OCI-LY7 (cell line): ENCODE measurements around the gene ARHGAP33.

Source experiments
- EZH2phosphoT487 ChIP-seq: fragments of 200-600 bp; sonication (generic); IDR thresholded peaks from 2 replicates; pipeline ENCODE4 v1.6.1; 2018; ENCODE audit warnings: low read depth, borderline replicate concordance, mild to moderate bottlenecking, mixed run types, antibody characterized with exemption, low read length, moderate library complexity, mixed read lengths
- TF ChIP-seq, protein P1 (sequence below): fragments of 200-600 bp; sonication (generic); conservative IDR thresholded peaks from 2 replicates; pipeline ENCODE4 v1.5.1; 2014; ENCODE audit warnings: mild to moderate bottlenecking, antibody characterized with exemption, low read length, moderate library complexity, mixed read lengths

GRCh38 chr19:35746087-35746462, 29.3 kb upstream of the ARHGAP33 start:
- TF ChIP-seq, protein P1, sequence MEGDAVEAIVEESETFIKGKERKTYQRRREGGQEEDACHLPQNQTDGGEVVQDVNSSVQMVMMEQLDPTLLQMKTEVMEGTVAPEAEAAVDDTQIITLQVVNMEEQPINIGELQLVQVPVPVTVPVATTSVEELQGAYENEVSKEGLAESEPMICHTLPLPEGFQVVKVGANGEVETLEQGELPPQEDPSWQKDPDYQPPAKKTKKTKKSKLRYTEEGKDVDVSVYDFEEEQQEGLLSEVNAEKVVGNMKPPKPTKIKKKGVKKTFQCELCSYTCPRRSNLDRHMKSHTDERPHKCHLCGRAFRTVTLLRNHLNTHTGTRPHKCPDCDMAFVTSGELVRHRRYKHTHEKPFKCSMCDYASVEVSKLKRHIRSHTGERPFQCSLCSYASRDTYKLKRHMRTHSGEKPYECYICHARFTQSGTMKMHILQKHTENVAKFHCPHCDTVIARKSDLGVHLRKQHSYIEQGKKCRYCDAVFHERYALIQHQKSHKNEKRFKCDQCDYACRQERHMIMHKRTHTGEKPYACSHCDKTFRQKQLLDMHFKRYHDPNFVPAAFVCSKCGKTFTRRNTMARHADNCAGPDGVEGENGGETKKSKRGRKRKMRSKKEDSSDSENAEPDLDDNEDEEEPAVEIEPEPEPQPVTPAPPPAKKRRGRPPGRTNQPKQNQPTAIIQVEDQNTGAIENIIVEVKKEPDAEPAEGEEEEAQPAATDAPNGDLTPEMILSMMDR, result no peak
- no peak for TF ChIP-seq EZH2phosphoT487
